GM21619 (cell line): ENCODE results near the gene TARBP1.
A peak's percentile ranks its signal among the peaks of the same experiment; 100 is the strongest.
"Not testable (repeated sequence)": the region's sequence is repeated elsewhere in the genome, so short reads cannot be mapped to it uniquely, and the experiment has no call there.

Experiments used
- ATAC-seq: cut with Tn5 transposase; IDR thresholded peaks from one replicate; pipeline ENCODE4 v1.9.1; 2021; ENCODE audit not compliant: unreplicated experiment

TARBP1 gene

DNA sequence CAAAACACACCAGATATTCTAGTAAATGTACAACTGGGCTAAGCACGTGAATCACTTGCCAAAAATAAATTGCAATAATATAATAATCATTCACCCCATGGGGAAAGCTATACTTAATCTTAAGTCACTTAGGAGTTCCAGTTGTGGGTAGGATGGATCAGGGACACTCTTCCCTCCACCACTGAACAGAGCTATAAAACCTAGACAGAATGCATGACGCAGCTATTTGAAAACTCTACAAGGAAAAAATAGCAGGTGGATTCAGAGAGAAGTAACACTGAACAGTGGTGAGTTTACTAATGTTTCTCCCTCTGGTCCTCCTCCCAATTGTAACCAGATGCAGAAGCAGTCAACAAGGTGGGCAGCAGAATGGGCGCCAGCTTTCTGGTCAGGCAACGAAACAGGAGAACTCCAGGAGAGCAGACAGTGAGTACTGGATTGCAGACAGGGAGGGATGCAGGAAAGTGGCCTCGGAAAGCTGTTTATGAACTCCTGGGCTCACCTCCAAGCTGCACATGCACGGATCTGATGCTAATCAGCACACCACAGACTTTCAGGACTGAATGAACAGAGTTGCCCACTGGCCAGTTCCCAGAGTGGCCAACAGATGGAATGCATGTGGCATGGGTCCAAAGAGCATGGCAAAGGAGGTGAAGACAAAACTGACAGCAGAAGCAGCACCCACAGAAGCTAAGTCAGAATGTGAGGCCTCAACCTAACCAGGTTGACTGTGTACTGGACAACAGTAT, 41.4 kb downstream of the TARBP1 start:
- ATAC-seq, result no peak

DNA sequence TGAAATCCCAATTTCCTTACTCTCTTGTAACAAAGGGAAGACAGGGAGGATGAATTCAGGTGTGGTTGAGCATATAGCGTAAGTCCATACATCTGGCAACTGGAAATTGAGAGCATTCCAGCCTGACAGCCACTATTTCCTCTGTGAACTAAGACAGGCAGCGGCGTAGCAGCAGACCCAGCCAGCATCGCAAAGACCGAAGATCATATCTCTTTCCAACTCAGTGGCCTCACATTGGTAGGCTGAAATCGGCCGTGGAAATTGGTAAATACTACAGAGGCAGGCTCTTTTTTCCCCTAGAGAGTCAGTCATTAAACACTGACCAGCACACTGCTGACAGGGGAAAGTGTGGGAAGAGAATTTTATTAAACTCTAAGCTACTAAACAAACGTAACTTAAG, 43.4 kb downstream of the TARBP1 start:
- ATAC-seq, result no peak

DNA sequence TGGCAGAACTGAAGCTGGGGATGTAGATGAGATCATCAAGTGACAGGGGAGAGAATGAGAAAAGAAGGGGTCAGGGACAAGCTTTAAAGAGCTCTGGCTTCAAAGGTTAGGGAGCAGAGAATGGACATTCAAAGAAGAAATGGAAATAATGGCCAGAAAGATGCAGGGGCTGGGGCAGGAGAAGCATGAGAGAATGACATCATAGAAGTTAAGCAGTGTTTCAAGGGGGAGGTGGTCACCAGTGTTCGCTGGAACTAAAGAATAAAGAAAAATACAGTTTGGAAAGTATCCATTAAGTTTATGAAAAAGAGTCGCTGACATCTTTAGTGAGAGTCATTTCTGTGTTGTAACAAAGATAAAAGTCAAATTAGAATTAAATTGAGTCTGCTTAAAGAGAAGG, 44.3 kb downstream of the TARBP1 start:
- no peak for ATAC-seq

DNA sequence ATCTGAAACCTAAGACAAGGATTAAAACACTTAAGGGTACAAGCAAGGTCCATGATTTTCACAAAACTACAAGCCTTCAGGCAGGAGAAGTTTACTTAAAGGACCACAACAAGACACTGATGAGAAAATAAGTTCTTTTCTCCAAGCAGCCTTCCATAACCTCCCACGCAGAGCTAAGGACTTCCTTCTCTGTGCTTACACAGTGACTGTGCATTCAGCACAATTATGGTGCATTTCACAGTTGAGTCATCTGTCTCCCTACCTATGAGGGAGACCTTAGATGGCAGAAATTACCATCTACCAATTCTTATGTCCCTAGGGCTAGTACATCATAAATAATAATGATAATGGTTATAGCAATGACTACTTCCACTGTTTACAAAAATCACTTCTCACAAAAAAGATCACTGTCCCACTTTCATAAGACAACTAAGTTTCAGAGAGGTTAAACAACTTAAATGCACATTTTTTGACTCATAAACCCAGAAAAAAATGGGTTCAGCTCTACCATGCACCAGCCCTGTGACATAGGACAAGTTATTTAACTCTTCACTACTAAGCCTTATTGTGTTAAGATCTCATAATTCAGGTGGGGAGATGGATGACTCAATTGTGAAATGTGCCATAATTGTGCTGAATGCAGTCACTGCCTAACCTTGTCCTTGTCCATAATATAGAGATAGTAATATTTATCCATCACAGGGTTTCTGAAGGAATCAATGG, 45.3 kb downstream of the TARBP1 start:
- peak; percentile 56 for ATAC-seq

DNA sequence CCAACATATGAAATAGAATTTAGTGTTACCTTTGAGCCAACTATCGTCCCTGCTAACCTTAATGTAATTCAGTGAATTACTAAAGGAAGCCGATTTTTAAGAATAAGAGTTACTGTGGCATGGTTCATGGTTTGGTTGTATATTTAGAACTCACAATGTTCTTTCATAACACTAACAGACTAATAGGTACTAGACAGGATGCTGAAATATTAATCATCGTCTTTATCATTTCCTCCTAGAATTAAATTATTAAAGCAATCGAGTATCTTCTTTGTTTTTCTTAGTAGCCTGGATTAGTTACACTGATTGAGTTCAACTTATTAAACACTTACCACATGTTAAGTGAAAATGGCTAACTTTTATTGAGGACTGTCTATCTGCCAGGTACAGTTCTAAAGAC, 47.7 kb downstream of the TARBP1 start:
- ATAC-seq, result no peak

DNA sequence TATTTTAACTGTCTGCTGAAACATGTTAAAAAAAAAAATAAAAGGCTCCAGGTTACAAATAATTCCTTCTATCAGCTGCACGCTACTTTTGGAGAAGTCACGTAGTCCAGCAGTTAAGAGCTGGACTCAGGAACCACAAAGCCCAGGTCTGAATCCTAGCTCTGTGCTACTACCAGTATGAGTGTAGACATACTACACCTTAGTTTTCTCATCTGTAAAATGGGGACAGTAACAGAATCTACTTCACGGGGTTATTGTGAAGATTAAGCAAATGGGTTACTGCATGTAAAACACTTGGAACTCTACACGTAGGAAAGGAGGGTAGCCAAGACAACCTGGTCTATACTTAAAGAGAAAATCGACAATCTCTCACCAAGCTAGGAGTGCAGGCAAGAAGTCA, 48.3 kb downstream of the TARBP1 start:
- no peak for ATAC-seq

DNA sequence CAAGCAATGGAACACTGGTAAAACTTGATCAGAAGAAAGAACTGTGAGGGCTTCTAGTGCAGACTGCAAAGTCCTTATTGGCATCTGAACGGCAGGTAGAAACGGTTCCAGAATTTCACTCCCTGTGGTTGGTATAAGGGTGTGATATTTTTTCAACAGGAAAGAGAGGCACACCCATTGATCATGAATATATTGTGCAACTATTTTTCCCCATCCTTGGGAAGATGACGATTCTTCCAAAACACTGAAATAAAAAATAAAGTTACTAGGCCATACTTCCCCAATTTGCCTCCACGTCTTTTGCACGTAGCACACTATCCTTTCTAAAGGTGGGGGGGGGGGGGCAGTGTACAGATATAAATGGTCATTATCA, 49.6 kb downstream of the TARBP1 start:
- ATAC-seq, result no peak

GRCh38 chr1:234427950-234428646, 50.9 kb downstream of the TARBP1 start:
- no peak for ATAC-seq

DNA sequence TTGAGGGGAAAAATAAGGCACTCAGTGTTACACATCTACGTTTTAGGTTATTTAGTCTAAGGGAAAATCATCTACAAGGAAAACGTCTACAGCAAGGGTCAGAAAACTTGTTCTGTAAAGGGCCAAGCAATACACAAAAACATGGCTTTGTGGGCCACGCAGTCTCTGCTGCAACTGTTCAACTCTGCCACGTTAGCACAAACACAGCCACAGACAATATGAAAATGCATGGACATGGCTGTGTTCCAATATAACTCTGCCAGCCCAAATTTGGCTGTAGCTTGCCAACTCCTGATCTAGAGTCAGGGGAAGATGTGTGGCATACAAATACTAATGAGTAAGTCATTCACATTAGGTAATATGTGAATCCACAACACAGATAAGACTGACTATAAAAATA, 65.0 kb downstream of the TARBP1 start:
- no peak for ATAC-seq

DNA sequence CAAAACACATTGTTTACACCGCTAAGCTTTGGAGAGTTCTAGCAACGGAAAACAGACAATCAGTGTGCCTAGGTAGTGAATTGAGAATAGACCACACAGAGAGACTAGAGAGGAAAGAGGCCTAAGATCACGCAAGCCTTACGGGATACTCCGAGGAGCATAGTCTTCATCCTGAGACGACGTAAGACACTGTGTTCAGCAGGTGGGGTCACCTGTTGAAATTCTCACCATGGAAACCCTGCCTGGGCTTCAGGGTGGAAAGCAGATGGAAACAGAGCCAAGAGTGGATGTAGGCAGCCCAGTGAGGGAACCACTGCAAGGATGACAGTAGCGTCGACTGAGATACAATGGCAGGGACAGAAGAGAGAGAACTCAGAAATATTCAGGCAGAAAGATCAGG, 65.5 kb downstream of the TARBP1 start:
- ATAC-seq, result no peak

DNA sequence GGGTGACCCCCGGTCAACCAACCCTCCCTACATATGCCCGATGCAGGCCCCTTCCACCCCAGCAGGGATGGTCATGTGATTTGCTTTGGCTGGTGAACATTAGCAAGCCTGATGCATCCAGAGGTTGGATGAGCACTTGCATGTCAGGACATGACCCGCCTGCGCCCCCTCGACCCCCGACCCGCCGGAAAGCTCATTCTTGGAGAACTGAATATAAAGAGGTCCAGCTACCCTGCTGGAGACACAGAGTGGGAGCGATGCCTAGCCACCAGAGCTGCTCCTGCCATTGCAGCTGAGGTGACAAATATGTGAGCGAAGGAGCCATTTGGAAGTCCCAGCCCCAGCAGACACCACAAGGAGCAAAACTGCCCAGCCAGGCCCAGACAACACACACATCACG, 66.1 kb downstream of the TARBP1 start:
- ATAC-seq, result no peak

- ATAC-seq, result no peak
These were observed 69.7 kb downstream of the TARBP1 start for GRCh38 chr1:234409328-234409727.

GRCh38 chr1:234408757-234409156, 70.2 kb downstream of the TARBP1 start:
- ATAC-seq, result no peak

DNA sequence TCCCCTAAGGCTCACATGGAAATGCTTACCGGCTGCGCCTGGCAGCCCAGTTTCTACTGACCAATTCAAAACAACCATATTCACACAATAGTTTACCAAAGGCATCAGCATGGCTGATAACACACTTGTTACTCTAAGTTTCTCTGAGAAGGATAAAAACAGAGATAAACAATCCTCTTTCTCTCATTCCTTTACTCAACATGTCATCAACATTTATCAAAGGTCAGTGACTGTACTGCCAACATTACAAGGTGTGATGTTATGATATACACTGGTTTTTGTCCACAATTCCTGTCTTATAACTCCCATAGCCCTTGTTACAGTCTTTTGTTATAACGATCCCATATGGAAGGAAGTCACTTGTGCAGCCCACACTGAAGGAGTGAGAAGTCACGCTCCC, 72.1 kb downstream of the TARBP1 start:
- ATAC-seq, result no peak

DNA sequence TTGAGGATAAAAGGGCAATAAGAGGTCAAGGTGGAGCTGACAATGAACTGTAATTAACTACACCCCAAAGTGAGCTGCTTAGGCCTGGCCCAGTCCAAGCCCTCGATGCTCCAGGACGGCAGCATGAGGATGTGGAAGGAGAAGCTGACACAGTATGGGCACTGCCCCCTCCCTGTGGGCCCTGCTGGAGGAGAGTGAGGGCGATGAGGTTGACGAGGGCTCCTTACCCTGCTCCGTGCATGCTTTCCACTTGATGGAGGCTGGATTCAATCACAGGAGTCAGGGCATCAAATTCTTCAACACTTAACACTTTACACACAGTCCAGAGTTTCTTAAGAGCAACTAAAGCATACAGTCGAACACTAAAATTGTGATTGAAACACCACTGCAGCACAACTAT, 73.3 kb downstream of the TARBP1 start:
- ATAC-seq, result no peak

DNA sequence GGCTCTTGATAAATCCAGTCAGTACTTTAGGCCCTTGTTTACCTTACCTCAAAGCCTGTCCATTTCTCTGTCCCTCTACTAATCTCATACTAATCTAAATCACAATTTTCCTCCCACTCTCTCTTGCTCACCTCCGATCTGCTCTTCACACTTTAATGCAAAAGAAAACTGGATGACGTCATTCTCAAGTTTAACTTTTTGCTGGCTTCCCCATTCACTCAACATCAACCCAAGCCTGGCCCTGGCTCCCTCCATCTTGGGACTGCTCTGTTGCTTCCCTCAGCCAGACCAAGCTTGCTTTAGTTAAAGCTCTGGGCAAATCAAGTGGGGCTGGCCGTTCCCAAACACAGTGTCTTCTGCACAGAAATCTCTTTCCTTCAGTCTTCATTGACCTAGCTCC, 76.0 kb downstream of the TARBP1 start:
- ATAC-seq, result no peak

- ATAC-seq, result no peak
These were observed 77.3 kb downstream of the TARBP1 start for GRCh38 chr1:234401658-234402057.

GRCh38 chr1:234400773-234401172, 78.2 kb downstream of the TARBP1 start:
- ATAC-seq, result peak; percentile 49

DNA sequence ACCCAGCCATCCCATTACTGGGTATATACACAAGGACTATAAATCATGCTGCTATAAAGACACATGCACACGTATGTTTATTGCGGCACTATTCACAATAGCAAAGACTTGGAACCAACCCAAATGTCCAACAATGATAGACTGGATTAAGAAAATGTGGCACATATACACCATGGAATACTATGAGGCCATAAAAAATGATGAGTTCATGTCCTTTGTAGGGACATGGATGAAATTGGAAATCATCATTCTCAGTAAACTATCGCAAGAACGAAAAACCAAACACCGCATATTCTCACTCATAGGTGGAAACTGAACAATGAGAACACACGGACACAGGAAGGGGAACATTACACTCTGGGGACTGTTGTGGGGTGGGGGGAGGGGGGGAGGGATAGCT, 79.5 kb downstream of the TARBP1 start:
- ATAC-seq, result not testable (repeated sequence)

GRCh38 chr1:234398849-234399381, 80.1 kb downstream of the TARBP1 start:
- ATAC-seq, result peak; percentile 46

- ATAC-seq, result no peak
These were observed 81.2 kb downstream of the TARBP1 start for GRCh38 chr1:234397732-234398131.

DNA sequence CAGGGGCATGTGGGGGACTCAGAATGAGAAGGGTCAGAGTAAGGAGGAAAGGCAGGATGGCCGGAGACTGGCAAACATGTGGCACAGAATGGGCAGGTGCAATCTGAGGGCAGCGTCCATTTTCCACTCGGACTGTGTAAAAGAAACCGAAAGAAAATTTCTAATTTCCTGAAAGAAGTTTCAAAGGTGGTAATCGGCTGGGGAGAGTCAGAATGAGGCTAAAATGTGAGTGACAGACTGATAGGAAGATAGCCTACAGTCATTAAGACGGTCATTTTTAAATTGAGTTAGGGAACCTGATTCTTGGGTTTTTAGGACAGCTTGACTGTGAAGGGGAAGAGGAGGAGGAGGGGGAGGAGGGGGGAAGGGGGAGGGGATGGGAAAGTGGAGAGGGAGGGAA, 82.1 kb downstream of the TARBP1 start:
- no peak for ATAC-seq
